Measurements from ENCODE around the gene DMXL2. TPM values are rescaled to one million over a fixed set of nuclear protein-coding genes. Genes with fewer than 3 reads are reported as not detected.

Gene DMXL2
- total RNA-seq, 2 experiments from 2014 or later: 6.1 TPM

DNA sequence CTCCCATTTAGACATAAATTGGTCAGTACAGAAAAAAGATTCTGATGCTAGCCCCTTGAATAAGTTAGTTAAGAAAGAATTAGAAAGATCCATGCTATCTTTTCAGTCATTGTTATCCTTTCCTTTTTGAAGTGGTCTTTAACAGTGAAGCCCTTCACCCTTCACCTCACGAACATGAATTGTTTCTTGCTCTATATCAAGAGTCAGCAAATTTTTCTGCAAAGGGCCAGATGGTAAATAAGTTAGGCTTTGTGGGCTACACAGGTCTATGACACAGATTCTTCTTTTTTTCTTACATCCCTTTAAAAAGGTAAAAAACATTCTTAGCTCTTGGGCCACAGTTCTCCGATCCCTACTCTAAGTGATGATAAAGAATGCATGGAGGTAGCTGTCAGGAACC is 74.9 kb downstream of the DMXL2 start:
- H3K36me3 Mint-ChIP-seq (ENCODE audit: low read depth): no peaks in the 10 kb centered on the region
- no peak overlapping the region for H3K4me3 Mint-ChIP-seq
- POLR2A ChIA-PET: no interaction called here

DNA sequence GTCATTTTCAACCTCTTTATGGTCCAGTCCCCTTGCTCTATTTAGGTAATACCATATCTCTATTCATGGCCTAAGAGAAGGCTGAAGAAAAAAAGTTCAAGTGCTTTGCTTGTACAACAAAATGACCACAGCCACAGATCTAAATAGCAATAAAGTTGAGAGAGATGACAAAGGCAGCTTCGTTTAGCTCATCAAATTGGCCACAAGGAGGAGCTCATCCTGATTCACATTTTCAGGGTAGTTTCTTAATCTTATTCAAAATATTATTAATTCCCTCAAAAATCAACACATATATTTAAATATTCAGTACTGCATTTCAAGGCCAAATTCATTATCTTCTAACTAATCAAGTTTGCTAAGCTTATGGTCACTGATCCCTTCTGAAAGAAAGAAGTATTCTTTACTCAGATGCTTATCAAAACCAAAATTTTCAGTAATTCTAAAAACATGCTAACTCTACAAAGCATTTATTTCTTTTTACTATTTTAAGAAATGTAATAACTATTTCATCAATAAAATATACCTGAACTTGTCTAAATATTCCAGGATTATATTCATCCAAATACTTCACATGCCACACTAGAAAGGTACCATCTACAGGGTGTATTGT is 85.5 kb downstream of the DMXL2 start:
- ChIA-PET CTCF (interaction anchor here (0.8 to 1.7 kb wide), 7 partner anchors 10 to 311 kb away, joined by 3 to 8 read pairs (median 3); no protein-coding TSS in a partner anchor), POLR2A (no interaction called here)
- Mint-ChIP-seq H3K9me3 (no peaks in the 10 kb centered on the region), H3K36me3 (ENCODE audit: low read depth) (no peaks in the 10 kb centered on the region), H3K27ac (no peak overlapping the region), H3K4me3 (no peak overlapping the region), H3K4me1 (peaks cover 2% of the 10 kb centered on the region), H3K27me3 (no peaks in the 10 kb centered on the region)
- DNase-seq: no peak

More for the DNA sequence above, 74.9 kb downstream of the DMXL2 start:
- Mint-ChIP-seq H3K9me3 (no peaks in the 10 kb centered on the region), H3K27ac (no peak overlapping the region), H3K4me1 (no peaks in the 10 kb centered on the region), H3K27me3 (no peaks in the 10 kb centered on the region)
- CTCF ChIA-PET: no interaction called here
- no peak for DNase-seq

DNA sequence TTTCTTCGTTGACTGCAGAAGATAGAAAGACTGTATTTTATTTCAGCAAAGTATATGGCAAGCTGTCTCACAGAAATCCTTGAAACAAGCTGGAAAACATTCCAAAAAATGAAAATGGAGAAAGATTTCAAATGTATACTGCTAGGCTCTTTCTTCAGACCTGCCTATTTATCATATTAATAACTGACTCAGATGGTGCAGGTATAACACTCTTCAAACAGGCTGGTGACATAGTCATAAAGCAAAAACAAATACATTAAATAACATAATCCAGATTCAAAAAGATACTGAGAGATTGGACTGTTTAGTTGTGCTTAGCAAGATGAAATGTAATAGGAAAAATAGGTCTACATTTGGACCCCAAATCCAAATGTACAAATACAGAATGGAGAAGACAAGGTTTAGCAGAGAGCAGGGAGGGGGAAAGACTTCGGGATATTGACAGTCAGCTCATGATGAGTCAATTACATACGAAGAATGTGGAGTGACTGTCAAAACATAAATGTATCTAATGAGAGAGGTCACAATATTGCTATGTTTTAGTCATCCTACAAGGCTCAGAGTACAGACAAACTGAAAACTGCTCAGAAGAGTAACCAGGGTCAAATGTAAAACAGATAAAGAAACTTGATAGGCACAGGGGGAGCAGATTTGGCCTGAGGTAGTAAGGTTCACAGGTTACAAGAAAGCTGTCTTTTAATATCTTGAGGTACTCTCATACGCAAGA is 88.7 kb downstream of the DMXL2 start:
- POLR2A ChIA-PET: no interaction called here
- peaks cover 2% of the 10 kb centered on the region for H3K4me1 Mint-ChIP-seq
- no peak for DNase-seq
- CTCF ChIA-PET: interaction anchor here (1.3 kb wide), 1 partner anchor 243 kb away, joined by 4 read pairs; no protein-coding TSS in a partner anchor
- no peaks in the 10 kb centered on the region for H3K27me3 Mint-ChIP-seq
- H3K9me3 Mint-ChIP-seq: no peaks in the 10 kb centered on the region
- H3K4me3 Mint-ChIP-seq: no peak overlapping the region
- no peaks in the 10 kb centered on the region for H3K36me3 Mint-ChIP-seq (ENCODE audit: low read depth)
- no peak overlapping the region for H3K27ac Mint-ChIP-seq

DNA sequence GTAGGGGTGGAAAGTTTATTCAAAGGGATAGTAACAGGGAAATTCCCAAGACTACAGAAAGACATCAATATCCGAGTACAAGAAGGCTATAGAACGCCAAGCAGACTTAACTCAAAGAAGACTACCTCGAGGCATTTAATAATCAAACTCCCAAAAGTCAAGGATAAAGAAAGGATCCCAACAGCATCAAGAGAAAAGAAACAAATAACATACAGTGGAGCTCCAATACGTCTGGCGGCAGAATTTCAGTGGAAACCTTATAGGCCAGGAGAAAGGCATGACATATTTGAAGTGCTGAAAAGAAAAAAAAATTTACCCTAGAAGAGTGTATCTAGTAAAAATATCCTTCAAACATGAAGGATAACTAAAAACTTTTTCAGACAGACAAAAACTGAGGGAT is 95.6 kb downstream of the DMXL2 start:
- ChIA-PET CTCF (no interaction called here), POLR2A (no interaction called here)
- no peak for DNase-seq
- Mint-ChIP-seq H3K27ac (no peak overlapping the region), H3K9me3 (peaks cover 6% of the 10 kb centered on the region), H3K27me3 (no peaks in the 10 kb centered on the region), H3K4me1 (no peaks in the 10 kb centered on the region), H3K4me3 (no peak overlapping the region), H3K36me3 (ENCODE audit: low read depth) (no peaks in the 10 kb centered on the region)

DNA sequence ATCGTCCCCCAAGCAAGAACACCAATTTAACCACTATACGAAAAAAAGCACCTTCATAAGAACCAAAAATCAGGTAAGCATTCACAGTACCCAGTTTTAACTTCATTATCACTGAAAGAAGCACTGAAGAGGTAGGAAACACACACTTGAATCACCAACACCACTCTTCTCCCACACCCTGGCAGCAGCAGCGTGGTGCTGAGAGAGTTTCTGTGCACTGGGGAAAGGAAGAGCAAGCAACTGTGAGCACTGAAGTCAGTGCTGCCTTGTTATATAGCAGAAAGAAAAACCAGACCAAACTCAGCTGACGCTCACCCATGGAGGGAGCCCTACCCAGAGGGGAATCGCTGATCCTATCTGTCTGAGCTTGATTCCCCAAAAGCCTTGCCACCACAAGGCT is 98.2 kb downstream of the DMXL2 start:
- peaks cover 6% of the 10 kb centered on the region for H3K9me3 Mint-ChIP-seq
- CTCF ChIA-PET: no interaction called here
- H3K27me3 Mint-ChIP-seq: no peaks in the 10 kb centered on the region
- H3K4me1 Mint-ChIP-seq: no peaks in the 10 kb centered on the region
- H3K4me3 Mint-ChIP-seq: no peak overlapping the region
- H3K36me3 Mint-ChIP-seq (ENCODE audit: low read depth): no peaks in the 10 kb centered on the region
- no peak overlapping the region for H3K27ac Mint-ChIP-seq
- POLR2A ChIA-PET: no interaction called here
- DNase-seq: no peak

DNA sequence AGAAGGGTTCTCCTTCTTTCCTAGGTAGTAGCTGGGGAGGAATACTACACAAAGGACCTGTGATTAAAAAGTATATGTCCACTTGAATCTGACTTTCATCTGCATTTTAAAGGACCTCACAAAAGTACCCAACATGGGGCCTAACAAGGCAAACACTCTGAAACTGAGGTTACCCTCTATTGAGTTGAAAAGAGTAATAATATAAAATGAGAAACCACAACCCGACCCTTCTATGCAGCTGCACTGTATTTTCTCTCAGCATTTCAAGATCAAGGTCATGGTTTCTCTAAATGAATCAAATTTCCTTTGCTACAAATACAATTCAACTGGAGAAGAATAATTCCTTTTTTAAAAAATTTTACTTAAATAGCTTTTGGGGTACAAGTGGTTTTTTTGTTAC is 106.3 kb downstream of the DMXL2 start:
- Mint-ChIP-seq H3K4me1 (peaks cover 1% of the 10 kb centered on the region), H3K27me3 (no peaks in the 10 kb centered on the region), H3K36me3 (ENCODE audit: low read depth) (peaks cover under 1% of the 10 kb centered on the region), H3K4me3 (no peak overlapping the region), H3K27ac (no peak overlapping the region), H3K9me3 (no peaks in the 10 kb centered on the region)
- ChIA-PET CTCF (no interaction called here), POLR2A (no interaction called here)
- no peak for DNase-seq

DNA sequence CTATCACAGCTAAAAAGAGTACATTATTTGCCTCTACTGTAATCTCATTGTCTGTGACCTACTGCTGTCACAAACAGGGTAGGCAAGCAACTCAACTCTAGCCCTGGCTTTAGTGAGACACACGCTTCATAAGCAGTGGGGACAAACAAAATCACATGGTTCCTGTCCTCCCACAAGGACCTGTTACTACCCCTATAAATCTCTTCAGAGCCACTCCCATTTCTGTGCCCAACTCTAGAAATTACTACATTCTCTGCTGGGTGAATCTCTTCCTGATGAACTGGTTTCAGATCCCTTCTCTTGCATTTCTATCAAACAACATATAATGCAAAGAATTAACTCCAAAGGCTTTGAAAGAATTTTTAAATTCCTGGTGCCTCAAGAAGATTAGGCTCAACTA is 117.3 kb downstream of the DMXL2 start:
- H3K4me1 Mint-ChIP-seq: no peaks in the 10 kb centered on the region
- no peak overlapping the region for H3K4me3 Mint-ChIP-seq
- ChIA-PET POLR2A (no interaction called here), CTCF (no interaction called here)
- H3K27ac Mint-ChIP-seq: no peak overlapping the region
- no peaks in the 10 kb centered on the region for H3K9me3 Mint-ChIP-seq
- no peak for DNase-seq
- H3K36me3 Mint-ChIP-seq (ENCODE audit: low read depth): no peaks in the 10 kb centered on the region
- no peaks in the 10 kb centered on the region for H3K27me3 Mint-ChIP-seq

DNA sequence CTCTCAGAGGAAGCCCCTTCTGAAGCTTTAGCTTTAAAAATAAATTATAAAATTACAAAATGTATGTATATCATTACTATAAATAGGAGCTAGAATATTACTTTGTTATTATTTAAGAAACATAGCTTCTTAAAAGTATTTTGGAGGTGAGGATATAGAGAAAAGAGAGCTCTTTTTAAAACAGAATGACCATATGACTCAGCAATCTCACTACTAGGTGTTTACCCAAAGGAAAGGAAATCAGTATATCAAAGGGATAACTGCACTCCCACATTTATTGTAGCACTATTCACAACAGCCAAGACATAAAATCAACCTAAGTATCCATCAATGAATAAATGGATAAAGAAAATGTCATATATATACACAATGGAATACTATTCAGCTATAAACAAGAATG is 119.6 kb downstream of the DMXL2 start:
- CTCF ChIA-PET: interaction anchor here (1.1 kb wide), 1 partner anchor 340 kb away, joined by 3 read pairs; no protein-coding TSS in a partner anchor
- Mint-ChIP-seq H3K27me3 (no peaks in the 10 kb centered on the region), H3K4me3 (no peak overlapping the region), H3K9me3 (no peaks in the 10 kb centered on the region), H3K27ac (no peak overlapping the region), H3K36me3 (ENCODE audit: low read depth) (no peaks in the 10 kb centered on the region), H3K4me1 (no peaks in the 10 kb centered on the region)
- DNase-seq: no peak
- POLR2A ChIA-PET: no interaction called here

DNA sequence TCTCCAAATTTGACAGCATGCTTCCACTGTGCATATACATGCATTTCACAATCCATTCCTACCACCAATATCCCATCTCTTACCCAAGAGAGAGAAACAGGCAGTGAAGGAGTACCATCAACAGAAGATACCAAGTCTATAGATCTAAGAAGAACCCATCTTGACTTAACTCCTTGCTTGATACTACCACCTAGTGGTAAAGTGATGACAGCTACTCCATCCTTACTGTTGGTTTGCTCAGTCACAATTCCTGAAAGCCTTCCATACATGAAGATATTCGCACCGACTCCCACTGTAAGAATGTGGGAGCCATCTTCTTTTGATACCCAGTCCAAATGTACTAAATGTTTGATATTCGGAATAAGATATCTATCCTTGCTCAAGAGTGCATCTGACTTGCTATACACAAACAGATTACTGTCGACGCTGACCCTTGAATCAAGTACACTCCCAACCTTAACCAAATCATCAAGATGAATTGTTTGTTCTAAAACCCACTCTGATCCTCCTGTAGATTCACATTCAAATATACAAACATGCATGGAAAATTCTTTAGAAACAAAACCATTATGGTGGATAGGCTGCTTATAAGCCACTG is 123.1 kb downstream of the DMXL2 start:
- no peak overlapping the region for H3K4me3 Mint-ChIP-seq
- no peak for DNase-seq
- ChIA-PET CTCF (interaction anchor here (0.7 to 3.4 kb wide), 3 partner anchors 35 to 337 kb away, joined by 3 to 19 read pairs (median 3); no protein-coding TSS in a partner anchor), POLR2A (no interaction called here)
- no peaks in the 10 kb centered on the region for H3K27me3 Mint-ChIP-seq
- H3K36me3 Mint-ChIP-seq (ENCODE audit: low read depth): no peaks in the 10 kb centered on the region
- H3K27ac Mint-ChIP-seq: no peak overlapping the region
- no peaks in the 10 kb centered on the region for H3K4me1 Mint-ChIP-seq
- no peaks in the 10 kb centered on the region for H3K9me3 Mint-ChIP-seq

DNA sequence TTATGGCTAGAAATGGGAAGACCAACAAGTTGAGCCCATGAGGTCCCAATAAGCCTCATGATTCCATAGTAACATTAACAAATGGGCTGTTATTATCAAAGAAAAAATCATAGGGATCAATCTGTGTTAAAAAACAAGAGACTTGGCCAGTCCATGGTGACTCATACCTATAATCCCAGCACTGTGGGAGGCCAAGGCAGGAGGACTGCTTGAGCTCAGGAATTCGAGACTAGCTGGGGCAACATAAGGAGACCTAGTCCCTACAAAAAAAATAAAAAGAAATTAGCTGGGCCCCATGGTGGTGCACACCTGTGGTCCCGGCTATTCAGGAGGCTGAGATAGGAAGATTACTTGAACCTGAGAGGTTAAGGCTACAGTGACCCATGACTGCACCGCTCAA is 124.8 kb downstream of the DMXL2 start:
- CTCF ChIA-PET: interaction anchor here (0.9 to 3.4 kb wide), 3 partner anchors 14 to 335 kb away, joined by 3 to 19 read pairs (median 3); no protein-coding TSS in a partner anchor
- Mint-ChIP-seq H3K4me3 (no peak overlapping the region), H3K36me3 (ENCODE audit: low read depth) (no peaks in the 10 kb centered on the region), H3K27ac (no peak overlapping the region), H3K27me3 (no peaks in the 10 kb centered on the region), H3K4me1 (no peaks in the 10 kb centered on the region), H3K9me3 (no peaks in the 10 kb centered on the region)
- POLR2A ChIA-PET: no interaction called here
- DNase-seq: no peak

DNA sequence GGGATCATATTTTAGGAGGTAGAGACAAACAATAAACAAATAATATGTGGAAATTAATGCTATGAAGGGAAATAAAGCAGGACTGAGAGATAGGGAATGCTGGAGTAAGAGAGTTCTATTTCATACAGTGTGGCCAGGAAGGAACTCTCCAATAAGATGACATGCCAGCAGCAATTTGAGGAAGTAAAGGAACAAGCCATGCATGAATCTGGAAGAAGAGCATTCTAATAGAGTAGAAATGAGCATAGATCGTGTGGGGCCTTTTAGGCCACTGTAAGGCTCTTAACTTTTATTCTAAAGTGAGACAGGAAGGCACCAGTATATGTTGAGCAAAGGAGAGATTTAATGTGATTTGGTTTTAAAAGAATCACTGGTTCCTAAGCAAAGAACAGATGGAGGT is 126.3 kb downstream of the DMXL2 start:
- Mint-ChIP-seq H3K27me3 (no peaks in the 10 kb centered on the region), H3K36me3 (ENCODE audit: low read depth) (no peaks in the 10 kb centered on the region), H3K4me3 (no peak overlapping the region), H3K27ac (no peak overlapping the region), H3K4me1 (no peaks in the 10 kb centered on the region), H3K9me3 (no peaks in the 10 kb centered on the region)
- POLR2A ChIA-PET: no interaction called here
- CTCF ChIA-PET: interaction anchor here (3.4 kb wide), 1 partner anchor 334 kb away, joined by 19 read pairs; no protein-coding TSS in a partner anchor
- DNase-seq: no peak

DNA sequence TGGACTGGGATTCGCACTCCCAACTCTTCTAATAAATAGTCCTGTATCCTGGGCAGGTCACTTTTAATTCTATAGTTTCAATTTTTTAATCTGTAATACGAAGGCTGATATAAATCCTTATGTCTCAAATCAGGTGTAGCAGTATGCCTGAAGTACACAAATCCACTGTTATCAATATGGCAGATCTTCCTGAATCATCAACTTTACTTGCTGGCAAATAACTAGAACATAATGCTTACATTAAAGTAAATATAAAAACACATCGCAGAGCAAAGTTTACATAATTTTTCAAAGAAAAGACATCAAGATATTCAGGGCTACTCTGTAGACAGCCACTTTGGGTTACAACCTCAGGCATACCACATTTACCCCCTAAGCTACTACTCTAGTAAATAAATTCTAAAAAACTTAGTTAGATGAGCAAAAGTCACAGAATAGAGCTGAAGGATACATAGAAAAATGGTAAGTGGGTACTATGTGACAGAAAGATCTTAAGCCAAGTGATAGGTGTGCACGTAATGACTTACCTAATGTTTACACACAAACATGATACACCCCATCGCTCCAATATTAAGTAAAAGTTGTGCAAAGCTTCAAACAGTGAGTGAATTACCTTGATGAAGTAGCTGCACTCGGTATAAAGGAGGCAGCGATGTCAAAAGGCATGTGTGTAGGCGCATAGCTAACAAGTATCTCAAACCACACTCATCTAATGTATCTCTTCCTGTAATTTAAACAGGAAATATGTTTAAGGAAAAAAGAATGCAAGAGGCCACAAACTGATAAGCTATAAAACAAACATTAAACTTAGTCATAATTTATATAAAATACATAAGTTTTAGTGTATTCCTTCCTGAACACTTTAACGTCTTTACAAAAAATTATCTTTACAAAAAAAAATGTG is 127.9 kb downstream of the DMXL2 start:
- CTCF ChIA-PET: interaction anchor here (0.5 kb wide), 1 partner anchor 1417 kb away, joined by 3 read pairs; no protein-coding TSS in a partner anchor
- Mint-ChIP-seq H3K27ac (no peak overlapping the region), H3K36me3 (ENCODE audit: low read depth) (no peaks in the 10 kb centered on the region), H3K27me3 (no peaks in the 10 kb centered on the region), H3K4me3 (no peak overlapping the region), H3K4me1 (no peaks in the 10 kb centered on the region), H3K9me3 (no peaks in the 10 kb centered on the region)
- DNase-seq: no peak
- POLR2A ChIA-PET: no interaction called here

DNA sequence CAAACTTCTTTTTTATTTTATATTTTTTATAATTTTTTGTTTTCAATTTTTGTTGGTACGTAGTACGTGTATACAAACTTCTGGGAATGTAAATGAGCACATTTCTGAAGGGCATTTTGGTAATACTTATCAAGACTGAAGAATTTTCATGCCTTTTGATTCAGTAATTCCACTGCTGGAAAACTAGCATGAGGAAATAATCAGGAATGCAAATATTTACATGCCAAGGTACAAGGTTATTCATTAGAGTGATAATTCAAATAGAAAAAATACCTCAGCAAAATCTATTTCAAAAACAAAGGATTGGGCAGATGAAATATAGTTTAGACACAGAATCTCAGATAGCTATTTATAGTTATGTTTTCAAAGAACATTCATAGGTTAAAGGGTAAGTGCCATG is 128.7 kb downstream of the DMXL2 start:
- Mint-ChIP-seq H3K27ac (no peak overlapping the region), H3K36me3 (ENCODE audit: low read depth) (no peaks in the 10 kb centered on the region), H3K4me3 (no peak overlapping the region), H3K9me3 (no peaks in the 10 kb centered on the region), H3K27me3 (no peaks in the 10 kb centered on the region), H3K4me1 (no peaks in the 10 kb centered on the region)
- ChIA-PET POLR2A (no interaction called here), CTCF (no interaction called here)
- DNase-seq: no peak

Data from activated CD4-positive, alpha-beta memory T cell treated with anti-CD3 and anti-CD28 coated beads, Interleukin-2, amount 10 ng/mL, durations not matched to agents 7 days and 5 days (primary cell).